MM.1S (cell line): ENCODE measurements around the gene LPCAT3.

Experiments used
- DNase-seq: peaks from one replicate; pipeline ENCODE4 v3.0.0-alpha.2; 2015
- H2AFZ ChIP-seq: fragments of 300-600 bp; sonication (generic); 2 replicates; pipeline ENCODE4 v1.6.0; 2016; ENCODE audit warnings: antibody characterized with exemption, low read length
- H3F3A ChIP-seq: fragments of 300-600 bp; sonication (generic); 2 replicates; pipeline ENCODE4 v1.6.1; 2016; ENCODE audit warnings: mild to moderate bottlenecking, antibody characterized with exemption, low read length, moderate library complexity, mixed read lengths; ENCODE audit not compliant: insufficient read depth
- H3K27ac ChIP-seq: fragments of 300-600 bp; sonication (generic); 2 replicates; pipeline ENCODE4 v1.5.1; 2016; ENCODE audit warnings: mild to moderate bottlenecking, low read length
- H3K27me3 ChIP-seq: fragments of 300-600 bp; sonication (generic); replicated peaks from 2 replicates; pipeline ENCODE4 v1.6.0; 2016; ENCODE audit warnings: low read length; ENCODE audit not compliant: insufficient read depth
- H3K36me3 ChIP-seq: fragments of 300-600 bp; sonication (generic); replicated peaks from 2 replicates; pipeline ENCODE4 v1.6.1; 2016; ENCODE audit warnings: mild to moderate bottlenecking, low read length, mixed read lengths; ENCODE audit not compliant: insufficient read depth
- H3K4me1 ChIP-seq: fragments of 300-600 bp; sonication (generic); 2 replicates; pipeline ENCODE4 v1.6.1; 2016; ENCODE audit warnings: low read length, mixed read lengths
- H3K4me2 ChIP-seq: fragments of 300-600 bp; sonication (generic); 2 replicates; pipeline ENCODE4 v1.6.0; 2016; ENCODE audit warnings: low read depth, low read length
- H3K4me3 ChIP-seq: fragments of 300-600 bp; sonication (generic); 2 replicates; pipeline ENCODE4 v1.5.1; 2016; ENCODE audit warnings: low read length, mixed read lengths
- H3K79me2 ChIP-seq: fragments of 300-600 bp; sonication (generic); 2 replicates; pipeline ENCODE4 v1.6.1; 2016; ENCODE audit warnings: mixed run types, low read length, mixed read lengths
- H3K9ac ChIP-seq: fragments of 300-600 bp; sonication (generic); 2 replicates; pipeline ENCODE4 v1.6.1; 2016; ENCODE audit warnings: low read length, mixed read lengths
- H3K9me2 ChIP-seq: fragments of 300-600 bp; sonication (generic); replicated peaks from 2 replicates; pipeline ENCODE4 v1.6.1; 2016; ENCODE audit warnings: mild to moderate bottlenecking, low read length, mixed read lengths; ENCODE audit not compliant: insufficient read depth
- H3K9me3 ChIP-seq: fragments of 300-600 bp; sonication (generic); replicated peaks from 2 replicates; pipeline ENCODE4 v1.6.1; 2016; ENCODE audit warnings: mild to moderate bottlenecking, low read length, mixed read lengths; ENCODE audit not compliant: insufficient read depth
- H4K20me1 ChIP-seq: fragments of 300-600 bp; sonication (generic); 2 replicates; pipeline ENCODE4 v1.6.1; 2016; ENCODE audit warnings: mild to moderate bottlenecking, low read length, moderate library complexity, mixed read lengths; ENCODE audit not compliant: insufficient read depth
- EZH2 ChIP-seq: fragments of 300-600 bp; sonication (generic); optimal IDR thresholded peaks from 2 replicates; pipeline ENCODE3; 2017; ENCODE audit warnings: low read depth, mild to moderate bottlenecking, antibody characterized with exemption, low read length, mixed read lengths
- EZH2phosphoT487 ChIP-seq: fragments of 300-600 bp; sonication (generic); IDR thresholded peaks from 2 replicates; pipeline ENCODE4 v1.6.1; 2018; ENCODE audit warnings: antibody characterized with exemption, low read length
- TF ChIP-seq, protein P1 (sequence below): fragments of 300-600 bp; sonication (generic); IDR thresholded peaks from 2 replicates; pipeline ENCODE4 v1.5.1; 2016; ENCODE audit warnings: antibody characterized with exemption, low read length, mixed read lengths

LPCAT3 gene

DNA sequence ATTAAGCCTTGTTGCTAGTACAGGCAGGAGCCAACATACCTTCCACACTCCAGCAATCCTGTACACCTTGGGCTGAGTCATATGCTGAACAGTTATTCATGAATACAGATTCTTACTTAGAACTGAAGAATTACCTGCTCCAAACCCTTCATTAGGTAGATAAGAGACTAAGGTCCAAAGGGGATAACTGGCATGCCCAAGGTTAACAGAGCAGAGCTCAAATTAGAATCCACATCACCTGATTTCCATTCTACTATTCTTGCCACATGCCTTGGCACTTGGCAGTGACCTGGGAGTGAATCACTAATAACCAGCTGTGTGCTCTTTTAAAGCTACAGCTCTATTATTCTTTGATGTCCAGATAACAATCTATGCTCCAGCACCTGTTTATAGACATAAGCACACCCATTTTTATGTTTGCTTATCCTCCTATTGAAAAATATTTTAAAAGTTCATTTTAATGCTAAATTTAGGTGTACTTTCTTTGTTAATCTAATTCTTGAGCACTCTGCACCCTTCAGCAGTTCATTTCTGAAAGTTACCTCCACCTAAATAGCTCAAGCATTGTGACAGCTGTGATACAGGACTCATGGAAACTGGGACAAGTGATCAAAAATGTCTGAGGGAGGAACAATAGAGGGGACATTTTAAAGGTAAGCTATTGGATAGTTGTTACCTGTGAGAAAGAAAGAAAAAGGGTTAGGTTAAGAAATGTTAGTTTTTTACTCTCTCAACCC is 19.4 kb downstream of the LPCAT3 start:
- H3K4me1 ChIP-seq: no peaks in the 10 kb centered on the region
- no peak overlapping the region for H3K27ac ChIP-seq
- no peak for DNase-seq

DNA sequence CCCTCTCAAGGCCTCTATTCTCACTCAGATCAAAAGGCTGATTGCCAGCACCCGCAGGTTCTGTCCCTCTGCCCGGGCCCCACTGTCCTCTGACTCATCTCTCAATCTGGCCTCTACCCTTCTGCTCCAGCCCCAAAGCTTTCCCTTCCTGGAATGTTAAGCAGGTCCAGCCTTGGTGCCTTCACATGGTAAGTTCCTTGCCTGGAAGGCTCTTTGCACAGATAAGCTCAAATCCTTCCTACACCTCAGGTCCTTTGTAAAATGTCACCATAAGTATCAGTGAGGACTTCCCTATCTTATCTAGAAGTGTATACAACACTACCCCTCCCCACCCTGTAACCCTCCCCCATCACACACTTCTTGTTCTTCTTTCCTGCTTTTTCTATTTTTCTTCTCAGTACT is 22.2 kb downstream of the LPCAT3 start:
- H4K20me1 ChIP-seq: no peaks in the 10 kb centered on the region
- H3K27ac ChIP-seq: no peak overlapping the region
- TF ChIP-seq EZH2phosphoT487: no peak
- TF ChIP-seq, protein P1, sequence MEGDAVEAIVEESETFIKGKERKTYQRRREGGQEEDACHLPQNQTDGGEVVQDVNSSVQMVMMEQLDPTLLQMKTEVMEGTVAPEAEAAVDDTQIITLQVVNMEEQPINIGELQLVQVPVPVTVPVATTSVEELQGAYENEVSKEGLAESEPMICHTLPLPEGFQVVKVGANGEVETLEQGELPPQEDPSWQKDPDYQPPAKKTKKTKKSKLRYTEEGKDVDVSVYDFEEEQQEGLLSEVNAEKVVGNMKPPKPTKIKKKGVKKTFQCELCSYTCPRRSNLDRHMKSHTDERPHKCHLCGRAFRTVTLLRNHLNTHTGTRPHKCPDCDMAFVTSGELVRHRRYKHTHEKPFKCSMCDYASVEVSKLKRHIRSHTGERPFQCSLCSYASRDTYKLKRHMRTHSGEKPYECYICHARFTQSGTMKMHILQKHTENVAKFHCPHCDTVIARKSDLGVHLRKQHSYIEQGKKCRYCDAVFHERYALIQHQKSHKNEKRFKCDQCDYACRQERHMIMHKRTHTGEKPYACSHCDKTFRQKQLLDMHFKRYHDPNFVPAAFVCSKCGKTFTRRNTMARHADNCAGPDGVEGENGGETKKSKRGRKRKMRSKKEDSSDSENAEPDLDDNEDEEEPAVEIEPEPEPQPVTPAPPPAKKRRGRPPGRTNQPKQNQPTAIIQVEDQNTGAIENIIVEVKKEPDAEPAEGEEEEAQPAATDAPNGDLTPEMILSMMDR: no peak
- TF ChIP-seq EZH2: no peak
- H3K79me2 ChIP-seq: no peaks in the 10 kb centered on the region; the same call in 1 of the 2 replicates
- H3K9me2 ChIP-seq: no peaks in the 10 kb centered on the region
- no peaks in the 10 kb centered on the region for H3K36me3 ChIP-seq
- no peaks in the 10 kb centered on the region for H3K9me3 ChIP-seq
- no peaks in the 10 kb centered on the region for H3K4me1 ChIP-seq
- H3F3A ChIP-seq: no peaks in the 10 kb centered on the region
- H3K9ac ChIP-seq: no peak overlapping the region
- H3K4me2 ChIP-seq: no peak overlapping the region
- H2AFZ ChIP-seq: no peak overlapping the region
- H3K27me3 ChIP-seq: no peaks in the 10 kb centered on the region
- no peak for DNase-seq
- H3K4me3 ChIP-seq: no peak overlapping the region

More for the DNA sequence above, 19.4 kb downstream of the LPCAT3 start:
- H3K9me3 ChIP-seq: no peaks in the 10 kb centered on the region
- H2AFZ ChIP-seq: no peak overlapping the region
- no peak overlapping the region for H3K9ac ChIP-seq
- no peaks in the 10 kb centered on the region for H3F3A ChIP-seq
- H3K9me2 ChIP-seq: no peaks in the 10 kb centered on the region
- no peak overlapping the region for H3K4me3 ChIP-seq
- no peaks in the 10 kb centered on the region; the same call in 1 of the 2 replicates for H3K79me2 ChIP-seq
- H3K27me3 ChIP-seq: no peaks in the 10 kb centered on the region
- no peaks in the 10 kb centered on the region for H4K20me1 ChIP-seq
- H3K36me3 ChIP-seq: no peaks in the 10 kb centered on the region
- TF ChIP-seq EZH2: no peak
- TF ChIP-seq, protein P1: no peak
- no peak for TF ChIP-seq EZH2phosphoT487
- no peak overlapping the region for H3K4me2 ChIP-seq

- TF ChIP-seq EZH2phosphoT487 (no peak), EZH2 (no peak)
- TF ChIP-seq, protein P1: no peak
These were observed 30.2 kb downstream of the LPCAT3 start for GRCh38 chr12:6987956-6988553.

More at GRCh38 chr12:6987956-6988553, 30.2 kb downstream of the LPCAT3 start:
- no peak overlapping the region for H3K27ac ChIP-seq
- H3K9me3 ChIP-seq: no peaks in the 10 kb centered on the region
- no peaks in the 10 kb centered on the region for H3K4me1 ChIP-seq
- H3K27me3 ChIP-seq: no peaks in the 10 kb centered on the region
- DNase-seq: no peak
- H3K79me2 ChIP-seq: no peaks in the 10 kb centered on the region; the same call in 1 of the 2 replicates
- H3K9me2 ChIP-seq: no peaks in the 10 kb centered on the region
- H2AFZ ChIP-seq: no peak overlapping the region
- no peak overlapping the region for H3K4me3 ChIP-seq
- H4K20me1 ChIP-seq: no peaks in the 10 kb centered on the region
- no peak overlapping the region for H3K9ac ChIP-seq
- no peaks in the 10 kb centered on the region for H3F3A ChIP-seq
- H3K36me3 ChIP-seq: no peaks in the 10 kb centered on the region
- no peak overlapping the region for H3K4me2 ChIP-seq
